ENCODE results near the gene CDK5RAP2.

Gene CDK5RAP2

GRCh38 chr9:120477534-120478001, 102.4 kb downstream of the CDK5RAP2 start:
- H3K27ac ChIP-seq = peak overlapping the region; percentile 43

GRCh38 chr9:120475341-120475740, 104.6 kb downstream of the CDK5RAP2 start:
- no peak overlapping the region for H3K27ac ChIP-seq
- TF ChIP-seq ZFX (IDR thresholded peaks at IDR 0.05) = no peak
- no peak for TF ChIP-seq CTCF (conservative IDR thresholded peaks at IDR 0.05)

More at GRCh38 chr9:120477534-120478001, 102.4 kb downstream of the CDK5RAP2 start:
- no peak for TF ChIP-seq ZFX (IDR thresholded peaks at IDR 0.05)
- TF ChIP-seq CTCF (conservative IDR thresholded peaks at IDR 0.05) = peak; percentile 99

- TF ChIP-seq CTCF (conservative IDR thresholded peaks at IDR 0.05) (no peak), ZFX (IDR thresholded peaks at IDR 0.05) (no peak)
- H3K27ac ChIP-seq = no peak overlapping the region
Observed at GRCh38 chr9:120474591-120475243, 105.2 kb downstream of the CDK5RAP2 start.

GRCh38 chr9:120473608-120474007, 106.4 kb downstream of the CDK5RAP2 start:
- TF ChIP-seq ZFX (IDR thresholded peaks at IDR 0.05) (no peak), CTCF (conservative IDR thresholded peaks at IDR 0.05) (no peak)
- no peak overlapping the region for H3K27ac ChIP-seq

- TF ChIP-seq CTCF (conservative IDR thresholded peaks at IDR 0.05) = no peak
- TF ChIP-seq ZFX (IDR thresholded peaks at IDR 0.05) = no peak
- H3K27ac ChIP-seq = no peak overlapping the region
Observed at GRCh38 chr9:120465685-120466407, 114.1 kb downstream of the CDK5RAP2 start.

GRCh38 chr9:120464887-120465421, 115.0 kb downstream of the CDK5RAP2 start:
- no peak overlapping the region for H3K27ac ChIP-seq
- no peak for TF ChIP-seq CTCF (conservative IDR thresholded peaks at IDR 0.05)
- no peak for TF ChIP-seq ZFX (IDR thresholded peaks at IDR 0.05)

Data from C4-2B (cell line).